Hematopoietic multipotent progenitor cell treated with erythropoietin and hydrocortisone succinate and interleukin-3 and kit ligand, for 4 days (in vitro differentiated cells): ENCODE results near the gene CAPZA1.

Experiments
- DNase-seq: peaks from one replicate; pipeline ENCODE4 v3.0.0-alpha.2; 2015

CAPZA1 gene

GRCh38 chr1:112717263-112717873, 97.7 kb downstream of the CAPZA1 start:
- no peak for DNase-seq

- peak; percentile 86 for DNase-seq
Observed at GRCh38 chr1:112718691-112719418, 99.2 kb downstream of the CAPZA1 start.

GRCh38 chr1:112719706-112720105, 100.1 kb downstream of the CAPZA1 start:
- no peak for DNase-seq

GRCh38 chr1:112720800-112721199, 101.2 kb downstream of the CAPZA1 start:
- DNase-seq: no peak
